Lower leg skin (tissue), 4 donors: ENCODE results near the gene USP2. TPM values are rescaled to one million over a fixed set of nuclear protein-coding genes. Genes with fewer than 3 reads are reported as not detected.

Source experiments
- DNase-seq, 2 donors: peaks; one replicate each; pipeline ENCODE4 v3.0.0-alpha.2; 2019; ENCODE audit warnings: low spot score in 2 of 2
- H3K4me3 ChIP-seq: fragments of 200-600 bp; sonication (generic); 2 replicates; pipeline ENCODE4 v1.5.1; 2017; ENCODE audit warnings: mild to moderate bottlenecking, low read depth; ENCODE audit not compliant: poor library complexity, severe bottlenecking
- CTCF ChIP-seq, 3 donors: fragments of 450-650 bp; IDR thresholded peaks; one replicate each; pipeline ENCODE4 v1.5.1; 2016; ENCODE audit warnings: antibody characterized with exemption in 3 of 3, mild to moderate bottlenecking in 3 of 3, moderate library complexity in 2 of 3
- POLR2A ChIP-seq, 2 donors: fragments of 450-650 bp; IDR thresholded peaks; one replicate each; pipeline ENCODE4 v1.6.1; 2016 to 2017; ENCODE audit warnings: antibody characterized with exemption in 2 of 2, mild to moderate bottlenecking in 1 of 2, moderate library complexity in 1 of 2
- WGBS, 2 donors: methylation state at CpG; one replicate each; pipeline ENCODE4 v1.1.5; 2018; 5-methylcytosine and 5-hydroxymethylcytosine counted together
- intact Hi-C: fragments of 100-400 bp; cut with DNase I; formaldehyde crosslinking; loops from one replicate; pipeline ENCODE4 v1.15.0; 2023; ENCODE audit warnings: low total_unique reads
- total RNA-seq, 4 donors: library from RNA; depleted of rRNA; stranded (reverse); fragments of >200 nt; gene quantifications; one replicate each; pipeline ENCODE4 v1.1.0, GENCODE V29; 2016

The USP2 gene
- total RNA-seq, 4 donors from 2014 or later: 15.0 to 35.6 (median 18.1) TPM

- DNase-seq: no peak
- TF ChIP-seq CTCF (IDR thresholded peaks at IDR 0.05) (no peak), POLR2A (IDR thresholded peaks at IDR 0.05) (no peak)
- WGBS, 2 donors: 67 to 73% methylated on average over 9 of the region's 9 CpGs
- no peak overlapping the region for H3K4me3 ChIP-seq
- intact Hi-C loops: loop anchor here (5.0 kb wide), 1 partner anchor 117 kb away; no protein-coding TSS in a partner anchor
These were observed 26.2 kb downstream of the USP2 start for GRCh38 chr11:119355091-119355843.

- intact Hi-C loops: no loop called here
- no peak overlapping the region for H3K4me3 ChIP-seq
- no peak for DNase-seq
- 19 to 35% methylated on average over 4 of the region's 4 CpGs for WGBS, 2 donors
- TF ChIP-seq CTCF (IDR thresholded peaks at IDR 0.05) (no peak), POLR2A (IDR thresholded peaks at IDR 0.05) (no peak)
These were observed 28.6 kb downstream of the USP2 start for GRCh38 chr11:119352857-119353260.

GRCh38 chr11:119351232-119351631 lies 30.3 kb downstream of the USP2 start:
- DNase-seq: no peak
- 54 to 70% methylated on average over 2 of the region's 2 CpGs for WGBS, 2 donors
- intact Hi-C loops: no loop called here
- no peak overlapping the region for H3K4me3 ChIP-seq
- TF ChIP-seq CTCF (IDR thresholded peaks at IDR 0.05): no peak
- no peak for TF ChIP-seq POLR2A (IDR thresholded peaks at IDR 0.05)

- intact Hi-C loops: no loop called here
These were observed 31.2 kb downstream of the USP2 start for GRCh38 chr11:119350302-119350701.

GRCh38 chr11:119347940-119348605 lies 33.4 kb downstream of the USP2 start:
- TF ChIP-seq CTCF (IDR thresholded peaks at IDR 0.05) (no peak), POLR2A (IDR thresholded peaks at IDR 0.05) (no peak)
- intact Hi-C loops: no loop called here
- WGBS, 2 donors: 59 to 60% methylated on average over 16 of the region's 16 CpGs
- DNase-seq: no peak
- H3K4me3 ChIP-seq: no peak overlapping the region

More at GRCh38 chr11:119350302-119350701, 31.2 kb downstream of the USP2 start:
- 86% methylated on average over 6 of the region's 6 CpGs for WGBS, 2 donors
- DNase-seq: no peak
- no peak for TF ChIP-seq CTCF (IDR thresholded peaks at IDR 0.05)
- TF ChIP-seq POLR2A (IDR thresholded peaks at IDR 0.05): no peak
- H3K4me3 ChIP-seq: no peak overlapping the region
